ENCODE results near the gene FLCN. TPM values are rescaled to one million over a fixed set of nuclear protein-coding genes. Genes with fewer than 3 reads are reported as not detected.

The FLCN gene
- total and polyA plus RNA-seq, 2 of the 13 experiments (the other 11 are each of a cell fraction or from before 2014, with no cell fraction given) = 16.6 to 24.9 TPM

DNA sequence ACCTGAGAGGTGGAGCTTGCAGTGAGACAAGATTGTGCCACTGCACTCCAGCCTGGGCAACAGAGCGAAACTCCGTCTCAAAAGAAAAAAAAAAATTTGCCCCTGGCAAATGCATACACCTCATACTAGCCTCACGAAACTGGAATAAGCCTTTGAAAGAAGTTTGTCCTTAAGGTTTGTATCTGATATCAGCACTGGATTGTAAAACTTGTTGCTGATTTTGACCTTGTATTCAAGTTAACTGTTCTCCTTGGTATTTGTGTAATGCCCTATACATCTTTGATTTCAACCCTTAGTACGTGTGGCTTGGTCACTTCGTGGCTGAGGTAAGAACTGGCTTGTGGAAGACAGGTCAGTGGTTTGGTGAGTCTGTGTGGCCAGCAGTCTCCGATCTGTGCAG lies 6.2 kb upstream of the FLCN start (continued):
- TF ChIP-seq, protein P1, sequence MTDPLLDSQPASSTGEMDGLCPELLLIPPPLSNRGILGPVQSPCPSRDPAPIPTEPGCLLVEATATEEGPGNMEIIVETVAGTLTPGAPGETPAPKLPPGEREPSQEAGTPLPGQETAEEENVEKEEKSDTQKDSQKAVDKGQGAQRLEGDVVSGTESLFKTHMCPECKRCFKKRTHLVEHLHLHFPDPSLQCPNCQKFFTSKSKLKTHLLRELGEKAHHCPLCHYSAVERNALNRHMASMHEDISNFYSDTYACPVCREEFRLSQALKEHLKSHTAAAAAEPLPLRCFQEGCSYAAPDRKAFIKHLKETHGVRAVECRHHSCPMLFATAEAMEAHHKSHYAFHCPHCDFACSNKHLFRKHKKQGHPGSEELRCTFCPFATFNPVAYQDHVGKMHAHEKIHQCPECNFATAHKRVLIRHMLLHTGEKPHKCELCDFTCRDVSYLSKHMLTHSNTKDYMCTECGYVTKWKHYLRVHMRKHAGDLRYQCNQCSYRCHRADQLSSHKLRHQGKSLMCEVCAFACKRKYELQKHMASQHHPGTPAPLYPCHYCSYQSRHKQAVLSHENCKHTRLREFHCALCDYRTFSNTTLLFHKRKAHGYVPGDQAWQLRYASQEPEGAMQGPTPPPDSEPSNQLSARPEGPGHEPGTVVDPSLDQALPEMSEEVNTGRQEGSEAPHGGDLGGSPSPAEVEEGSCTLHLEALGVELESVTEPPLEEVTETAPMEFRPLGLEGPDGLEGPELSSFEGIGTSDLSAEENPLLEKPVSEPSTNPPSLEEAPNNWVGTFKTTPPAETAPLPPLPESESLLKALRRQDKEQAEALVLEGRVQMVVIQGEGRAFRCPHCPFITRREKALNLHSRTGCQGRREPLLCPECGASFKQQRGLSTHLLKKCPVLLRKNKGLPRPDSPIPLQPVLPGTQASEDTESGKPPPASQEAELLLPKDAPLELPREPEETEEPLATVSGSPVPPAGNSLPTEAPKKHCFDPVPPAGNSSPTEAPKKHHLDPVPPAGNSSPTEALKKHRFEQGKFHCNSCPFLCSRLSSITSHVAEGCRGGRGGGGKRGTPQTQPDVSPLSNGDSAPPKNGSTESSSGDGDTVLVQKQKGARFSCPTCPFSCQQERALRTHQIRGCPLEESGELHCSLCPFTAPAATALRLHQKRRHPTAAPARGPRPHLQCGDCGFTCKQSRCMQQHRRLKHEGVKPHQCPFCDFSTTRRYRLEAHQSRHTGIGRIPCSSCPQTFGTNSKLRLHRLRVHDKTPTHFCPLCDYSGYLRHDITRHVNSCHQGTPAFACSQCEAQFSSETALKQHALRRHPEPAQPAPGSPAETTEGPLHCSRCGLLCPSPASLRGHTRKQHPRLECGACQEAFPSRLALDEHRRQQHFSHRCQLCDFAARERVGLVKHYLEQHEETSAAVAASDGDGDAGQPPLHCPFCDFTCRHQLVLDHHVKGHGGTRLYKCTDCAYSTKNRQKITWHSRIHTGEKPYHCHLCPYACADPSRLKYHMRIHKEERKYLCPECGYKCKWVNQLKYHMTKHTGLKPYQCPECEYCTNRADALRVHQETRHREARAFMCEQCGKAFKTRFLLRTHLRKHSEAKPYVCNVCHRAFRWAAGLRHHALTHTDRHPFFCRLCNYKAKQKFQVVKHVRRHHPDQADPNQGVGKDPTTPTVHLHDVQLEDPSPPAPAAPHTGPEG (CRISPR knock-in tag; IDR thresholded peaks at IDR 0.05) = no peak
- no peak for TF ChIP-seq ZNF550 (CRISPR knock-in tag; IDR thresholded peaks at IDR 0.05; ENCODE audit: borderline replicate concordance)
- TF ChIP-seq MXD4 (CRISPR knock-in tag; IDR thresholded peaks at IDR 0.05) = no peak
- no peak for TF ChIP-seq ZSCAN29 (CRISPR knock-in tag; conservative IDR thresholded peaks at IDR 0.05)
- TF ChIP-seq POLR2AphosphoS5 (IDR thresholded peaks at IDR 0.05; ENCODE audit: low read depth, low read length) = no peak
- TF ChIP-seq, protein P2, sequence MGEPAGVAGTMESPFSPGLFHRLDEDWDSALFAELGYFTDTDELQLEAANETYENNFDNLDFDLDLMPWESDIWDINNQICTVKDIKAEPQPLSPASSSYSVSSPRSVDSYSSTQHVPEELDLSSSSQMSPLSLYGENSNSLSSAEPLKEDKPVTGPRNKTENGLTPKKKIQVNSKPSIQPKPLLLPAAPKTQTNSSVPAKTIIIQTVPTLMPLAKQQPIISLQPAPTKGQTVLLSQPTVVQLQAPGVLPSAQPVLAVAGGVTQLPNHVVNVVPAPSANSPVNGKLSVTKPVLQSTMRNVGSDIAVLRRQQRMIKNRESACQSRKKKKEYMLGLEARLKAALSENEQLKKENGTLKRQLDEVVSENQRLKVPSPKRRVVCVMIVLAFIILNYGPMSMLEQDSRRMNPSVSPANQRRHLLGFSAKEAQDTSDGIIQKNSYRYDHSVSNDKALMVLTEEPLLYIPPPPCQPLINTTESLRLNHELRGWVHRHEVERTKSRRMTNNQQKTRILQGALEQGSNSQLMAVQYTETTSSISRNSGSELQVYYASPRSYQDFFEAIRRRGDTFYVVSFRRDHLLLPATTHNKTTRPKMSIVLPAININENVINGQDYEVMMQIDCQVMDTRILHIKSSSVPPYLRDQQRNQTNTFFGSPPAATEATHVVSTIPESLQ (CRISPR knock-in tag; conservative IDR thresholded peaks at IDR 0.05) = no peak
- TF ChIP-seq ZNF879 (CRISPR knock-in tag; IDR thresholded peaks at IDR 0.05) = no peak
- no peak for TF ChIP-seq KAT2B (IDR thresholded peaks at IDR 0.05; ENCODE audit: borderline replicate concordance, low read depth, low read length)
- TF ChIP-seq IRX3 (CRISPR knock-in tag; IDR thresholded peaks at IDR 0.05; ENCODE audit: borderline replicate concordance, low read depth) = no peak
- TF ChIP-seq ZNF782 (CRISPR knock-in tag; IDR thresholded peaks at IDR 0.05; ENCODE audit: borderline replicate concordance) = no peak
